ENCODE results near the gene CACNB3. TPM values are rescaled to one million over a fixed set of nuclear protein-coding genes. Genes with fewer than 3 reads are reported as not detected.
A peak's percentile ranks its signal among the peaks of the same experiment; 100 is the strongest.
"Not testable (repeated sequence)": the region's sequence is repeated elsewhere in the genome, so short reads cannot be mapped to it uniquely, and the experiment has no call there.

Gene CACNB3
- total RNA-seq, 1 donor from 2014 or later = 36.1 TPM

DNA sequence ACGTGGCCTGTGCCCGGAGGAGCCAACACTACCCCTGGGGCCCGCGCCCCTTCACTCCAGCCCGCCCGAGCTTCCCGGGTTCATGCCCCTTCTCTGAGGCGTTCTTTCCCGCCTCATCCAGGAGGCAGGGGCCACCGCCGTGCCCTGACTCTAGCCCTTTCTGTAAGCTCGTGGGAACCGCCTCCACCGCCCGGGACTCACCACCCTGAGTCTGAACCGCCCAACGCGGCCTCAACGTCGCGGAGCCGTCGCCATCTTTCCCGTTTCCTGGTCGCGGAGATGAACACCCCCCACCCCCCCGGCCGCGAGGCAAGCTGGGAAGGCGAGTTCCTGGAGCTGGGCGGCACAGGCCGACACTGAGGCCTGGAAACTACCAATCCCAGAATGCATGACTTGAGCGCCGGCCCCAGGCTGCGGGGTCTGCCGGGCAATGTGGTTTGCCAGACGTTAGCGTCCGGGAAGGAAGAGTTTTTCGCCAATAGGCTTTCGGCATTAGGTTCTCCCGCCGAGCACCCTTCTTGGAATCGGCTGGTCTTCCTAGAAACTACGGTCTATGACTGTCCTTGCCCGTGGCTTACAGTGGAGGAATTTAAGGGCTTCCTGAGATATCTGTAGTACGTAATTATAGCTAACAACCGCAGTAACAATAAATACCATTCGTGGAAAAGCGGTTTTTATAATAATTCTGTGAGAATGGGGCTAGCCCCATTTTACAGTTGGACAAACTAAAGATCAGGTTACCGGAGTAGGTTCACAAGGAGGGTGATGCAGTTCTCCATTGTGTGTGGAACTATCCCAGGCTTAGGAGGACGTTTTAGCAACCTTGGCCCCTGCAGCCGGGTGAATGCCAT lies 33.8 kb downstream of the CACNB3 start, which contains the start of gene DDX23:
Gene DDX23 (minus strand): TSS at position 281 of the 851 bp plus-strand sequence. CDS start 6,381 bp downstream, outside the sequence.
- no peaks in the 10 kb centered on the region for H3K9me3 ChIP-seq
- peak; percentile 86 to 88 for TF ChIP-seq POLR2AphosphoS5 (IDR thresholded peaks at IDR 0.05; ENCODE audit: insufficient read depth in 1 of 2, low read depth in 1 of 2)
- TF ChIP-seq, protein P1, sequence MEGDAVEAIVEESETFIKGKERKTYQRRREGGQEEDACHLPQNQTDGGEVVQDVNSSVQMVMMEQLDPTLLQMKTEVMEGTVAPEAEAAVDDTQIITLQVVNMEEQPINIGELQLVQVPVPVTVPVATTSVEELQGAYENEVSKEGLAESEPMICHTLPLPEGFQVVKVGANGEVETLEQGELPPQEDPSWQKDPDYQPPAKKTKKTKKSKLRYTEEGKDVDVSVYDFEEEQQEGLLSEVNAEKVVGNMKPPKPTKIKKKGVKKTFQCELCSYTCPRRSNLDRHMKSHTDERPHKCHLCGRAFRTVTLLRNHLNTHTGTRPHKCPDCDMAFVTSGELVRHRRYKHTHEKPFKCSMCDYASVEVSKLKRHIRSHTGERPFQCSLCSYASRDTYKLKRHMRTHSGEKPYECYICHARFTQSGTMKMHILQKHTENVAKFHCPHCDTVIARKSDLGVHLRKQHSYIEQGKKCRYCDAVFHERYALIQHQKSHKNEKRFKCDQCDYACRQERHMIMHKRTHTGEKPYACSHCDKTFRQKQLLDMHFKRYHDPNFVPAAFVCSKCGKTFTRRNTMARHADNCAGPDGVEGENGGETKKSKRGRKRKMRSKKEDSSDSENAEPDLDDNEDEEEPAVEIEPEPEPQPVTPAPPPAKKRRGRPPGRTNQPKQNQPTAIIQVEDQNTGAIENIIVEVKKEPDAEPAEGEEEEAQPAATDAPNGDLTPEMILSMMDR (IDR thresholded peaks at IDR 0.05) = no peak
- no peak for TF ChIP-seq POLR2A (IDR thresholded peaks at IDR 0.05)
- peak within 1 kb of the TSS; percentile 72 for H3K27ac ChIP-seq
- intact Hi-C loops (cut with DNase I) = loop anchor here (10.0 kb wide), 1 partner anchor 93 kb away; no protein-coding TSS in a partner anchor
- no peaks in the 10 kb centered on the region for H3K36me3 ChIP-seq
- peak; percentile 96 to 97 for DNase-seq (ENCODE audit: extremely low spot score in 2 of 2)
- peaks cover 27% of the 10 kb centered on the region for H3K4me1 ChIP-seq
- peak within 1 kb of the TSS; percentile 75 to 81 for H3K4me3 ChIP-seq
- H3K27me3 ChIP-seq = no peaks in the 10 kb centered on the region

DNA sequence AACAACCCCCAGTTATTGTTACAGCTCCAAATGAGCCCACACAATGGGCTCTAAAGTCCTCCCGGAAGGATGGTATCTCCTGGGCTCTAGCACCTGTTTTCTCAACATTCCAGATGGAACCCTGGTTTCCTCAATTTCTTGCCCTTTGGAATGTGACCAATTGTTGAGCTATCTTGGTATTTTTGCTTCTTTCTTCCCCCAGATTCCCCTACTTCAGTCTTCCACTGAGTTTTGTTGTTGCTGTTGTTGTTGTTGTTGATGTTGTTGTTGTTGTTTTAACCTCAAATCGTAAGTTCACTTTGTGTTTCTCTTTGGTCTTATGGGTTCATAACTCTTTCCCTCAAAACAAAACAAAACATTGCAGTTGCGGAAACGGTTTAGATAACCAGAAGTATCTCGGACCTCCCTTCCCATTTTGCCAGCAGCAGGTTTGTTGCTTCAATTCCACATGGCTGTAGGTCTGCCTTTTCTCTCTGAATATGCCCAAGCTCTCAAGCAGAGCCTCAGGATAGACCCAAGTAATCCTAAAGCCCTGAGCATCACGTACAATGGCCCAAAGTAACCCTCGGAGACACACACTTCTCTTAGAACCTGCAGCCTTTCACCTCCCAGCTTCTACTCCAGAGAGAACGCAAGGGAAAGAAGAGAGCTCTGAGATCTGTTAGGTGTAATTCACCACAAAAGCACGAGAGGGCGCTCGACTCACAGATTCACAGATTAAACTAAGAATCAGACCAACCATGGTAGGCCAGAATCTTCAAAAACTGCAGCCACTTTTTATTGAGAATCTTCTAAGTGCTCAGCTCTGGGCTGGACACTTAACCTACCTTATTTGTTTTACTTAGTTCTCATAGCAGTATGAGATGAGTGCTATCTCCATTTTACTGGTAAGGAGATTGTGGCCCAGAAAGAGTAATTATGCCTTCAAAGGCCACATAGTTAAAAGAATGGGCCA lies 34.7 kb downstream of the CACNB3 start:
- H3K27me3 ChIP-seq = no peaks in the 10 kb centered on the region

DNA sequence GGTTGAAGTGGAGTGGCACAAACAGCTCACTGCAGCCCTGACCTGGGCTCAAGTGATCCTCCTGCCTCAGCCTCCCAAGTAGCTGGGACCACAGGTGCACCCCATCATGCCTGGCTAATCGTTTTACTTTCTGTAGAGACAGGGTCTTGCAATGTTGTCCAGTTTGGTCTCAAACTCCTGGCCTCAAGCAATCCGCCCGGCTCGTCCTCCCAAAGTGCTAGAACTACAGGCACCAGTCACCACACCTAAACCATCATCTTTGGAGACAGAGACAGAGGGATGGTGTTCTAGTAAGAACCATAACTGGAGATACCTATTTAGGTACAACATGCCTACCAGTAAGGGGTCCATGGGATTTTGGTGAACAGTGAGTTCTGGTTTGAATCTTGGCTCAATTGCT lies 36.2 kb downstream of the CACNB3 start:
- Histone ChIP-seq H3K9me3 (no peaks in the 10 kb centered on the region), H3K36me3 (no peaks in the 10 kb centered on the region), H3K27me3 (no peaks in the 10 kb centered on the region), H3K4me1 (peaks cover 18% of the 10 kb centered on the region), H3K4me3 (no peak overlapping the region), H3K27ac (no peak overlapping the region)
- TF ChIP-seq POLR2A (IDR thresholded peaks at IDR 0.05) = no peak
- TF ChIP-seq, protein P1 (IDR thresholded peaks at IDR 0.05) = no peak
- TF ChIP-seq POLR2AphosphoS5 (IDR thresholded peaks at IDR 0.05; ENCODE audit: insufficient read depth in 1 of 2, low read depth in 1 of 2) = no peak
- intact Hi-C loops (cut with DNase I) = loop anchor here (2.0 to 10.0 kb wide), 2 partner anchors 36 to 90 kb away; no protein-coding TSS in a partner anchor
- DNase-seq (ENCODE audit: extremely low spot score in 2 of 2) = no peak

More for the DNA sequence above, 34.7 kb downstream of the CACNB3 start:
- H3K27ac ChIP-seq = peak overlapping the region; percentile 72
- DNase-seq (ENCODE audit: extremely low spot score in 2 of 2) = no peak
- peaks cover 27% of the 10 kb centered on the region for H3K4me1 ChIP-seq
- H3K4me3 ChIP-seq = peak overlapping the region; percentile 75 to 81
- no peaks in the 10 kb centered on the region for H3K9me3 ChIP-seq
- TF ChIP-seq POLR2A (IDR thresholded peaks at IDR 0.05) = no peak
- peak in 1 of 2 donors; percentile 75 for TF ChIP-seq POLR2AphosphoS5 (IDR thresholded peaks at IDR 0.05; ENCODE audit: insufficient read depth in 1 of 2, low read depth in 1 of 2)
- TF ChIP-seq, protein P1 (IDR thresholded peaks at IDR 0.05) = peak; percentile 85 to 93 (median 87)
- no peaks in the 10 kb centered on the region for H3K36me3 ChIP-seq
- intact Hi-C loops (cut with DNase I) = loop anchor here (10.0 kb wide), 1 partner anchor 92 kb away; no protein-coding TSS in a partner anchor

DNA sequence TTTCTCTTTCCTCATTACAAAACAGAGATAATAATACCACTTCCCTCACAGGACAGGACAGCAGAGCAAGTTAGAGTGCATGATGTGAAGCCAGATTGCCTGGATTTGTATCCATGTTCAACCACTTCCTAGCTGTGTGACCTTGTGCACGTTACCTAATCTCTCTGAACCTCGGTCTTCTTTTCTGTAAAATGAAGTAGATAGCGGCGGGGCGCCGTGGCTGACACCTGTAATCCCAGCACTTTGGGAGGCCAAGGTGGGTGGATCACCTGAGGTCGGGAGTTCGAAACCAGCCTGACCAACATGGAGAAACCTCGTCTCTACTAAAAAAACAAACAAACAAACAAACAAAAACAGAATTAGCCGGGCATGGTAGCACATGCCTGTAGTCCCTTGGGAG lies 36.6 kb downstream of the CACNB3 start:
- H3K36me3 ChIP-seq; H3K9me3 ChIP-seq; H3K27ac ChIP-seq; DNase-seq (ENCODE audit: extremely low spot score in 2 of 2); H3K4me3 ChIP-seq; H3K27me3 ChIP-seq: not testable (repeated sequence)
- intact Hi-C loops (cut with DNase I) = loop anchor here (2.0 to 10.0 kb wide), 2 partner anchors 36 to 90 kb away; no protein-coding TSS in a partner anchor
- H3K4me1 ChIP-seq = peaks cover 14% of the 10 kb centered on the region

DNA sequence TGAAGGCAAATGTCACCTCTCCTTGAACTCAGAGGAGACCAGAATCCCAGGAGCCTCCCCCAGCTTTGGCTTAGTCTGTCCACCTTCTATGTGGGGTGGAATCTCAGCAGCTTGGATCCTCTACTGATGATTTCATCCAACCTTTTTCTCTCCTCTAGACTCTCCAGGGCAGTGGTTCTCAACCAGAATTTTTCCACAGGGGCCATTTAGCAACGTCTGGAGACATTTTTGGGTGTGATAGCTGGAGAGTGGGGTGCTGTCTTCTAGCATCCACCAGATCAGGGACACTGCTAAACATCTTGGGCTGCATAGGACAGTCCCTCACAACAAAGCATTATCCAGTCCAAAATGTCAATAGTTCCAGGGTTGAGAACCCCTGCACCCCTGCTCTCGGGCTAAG lies 38.1 kb downstream of the CACNB3 start:
- Histone ChIP-seq H3K27ac (no peak overlapping the region), H3K9me3 (no peaks in the 10 kb centered on the region), H3K36me3 (no peaks in the 10 kb centered on the region), H3K4me3 (no peak overlapping the region), H3K27me3 (no peaks in the 10 kb centered on the region), H3K4me1 (no peaks in the 10 kb centered on the region)
- intact Hi-C loops (cut with DNase I) = loop anchor here (10.0 kb wide), 1 partner anchor 88 kb away; no protein-coding TSS in a partner anchor
- DNase-seq (ENCODE audit: extremely low spot score in 2 of 2) = no peak
- TF ChIP-seq, protein P1 (IDR thresholded peaks at IDR 0.05) = no peak
- no peak for TF ChIP-seq POLR2AphosphoS5 (IDR thresholded peaks at IDR 0.05; ENCODE audit: insufficient read depth in 1 of 2, low read depth in 1 of 2)
- no peak for TF ChIP-seq POLR2A (IDR thresholded peaks at IDR 0.05)

Data from vagina (tissue), 2 donors.